GM18498 (cell line): ENCODE results near the gene CCDC18.

Experiments
- ATAC-seq: cut with Tn5 transposase; IDR thresholded peaks from one replicate; pipeline ENCODE4 v1.9.1; 2021; ENCODE audit warnings: mild to moderate bottlenecking, moderate library complexity; ENCODE audit not compliant: unreplicated experiment

Gene CCDC18

GRCh38 chr1:93296555-93297154, 116.1 kb downstream of the CCDC18 start:
- no peak for ATAC-seq

- ATAC-seq = no peak
Observed at GRCh38 chr1:93301131-93301530, 120.6 kb downstream of the CCDC18 start.

DNA sequence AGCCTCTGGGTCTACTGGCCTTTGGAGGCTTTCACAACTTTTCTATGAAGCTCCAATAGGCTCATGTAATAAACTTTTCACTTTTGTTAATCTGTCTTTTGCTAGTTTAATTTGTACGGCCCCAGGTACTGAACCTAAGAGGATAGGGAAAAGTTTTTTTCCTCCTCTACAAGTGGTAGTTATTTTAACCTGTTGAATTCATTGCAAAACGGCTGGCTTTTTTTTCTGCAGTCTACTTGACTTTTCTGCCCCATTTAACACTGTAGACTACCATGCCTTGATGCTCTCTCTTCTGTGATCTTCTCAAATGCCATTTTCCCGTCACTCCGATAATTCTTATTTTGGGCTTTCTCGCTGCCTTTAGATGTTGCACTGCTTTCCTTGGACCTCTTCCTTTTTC, 121.6 kb downstream of the CCDC18 start:
- ATAC-seq = no peak

DNA sequence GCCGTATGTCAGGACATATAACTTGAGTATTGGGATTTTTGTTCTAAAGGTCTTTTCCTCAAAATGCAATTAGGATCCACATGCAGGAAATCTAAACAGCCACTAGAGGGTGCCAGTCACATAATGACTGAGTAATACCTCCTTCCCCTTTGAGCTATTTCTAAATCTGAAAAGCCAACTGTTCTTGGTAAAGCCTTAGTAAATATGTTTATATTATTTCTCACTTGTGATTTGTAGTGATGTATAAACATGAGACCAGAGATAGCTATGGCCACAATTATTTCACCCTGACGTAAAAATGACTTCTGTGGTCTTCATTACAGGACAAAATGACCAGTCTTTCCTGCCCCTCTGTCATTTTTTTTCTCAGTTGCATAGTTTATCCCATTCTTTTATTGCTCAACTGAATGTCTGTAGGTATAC, 124.2 kb downstream of the CCDC18 start:
- no peak for ATAC-seq

DNA sequence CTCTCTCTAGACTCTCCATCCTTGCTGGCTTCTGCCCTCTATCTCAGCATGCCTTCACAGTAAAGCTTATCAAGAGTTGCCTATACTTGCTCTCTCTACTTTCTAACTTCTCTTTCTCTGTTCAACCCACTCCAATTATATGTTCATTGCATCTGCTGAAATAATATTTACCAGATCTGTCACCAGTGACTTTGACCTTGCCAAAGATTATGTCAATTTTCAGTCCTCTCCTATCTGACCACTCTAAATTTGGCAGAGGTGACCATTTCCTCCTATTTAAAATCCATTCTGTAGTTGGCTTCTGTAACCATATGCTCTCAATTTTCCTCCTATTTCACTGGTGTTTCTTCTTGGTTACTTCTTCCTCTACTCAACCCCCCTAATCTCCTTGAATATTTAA, 126.4 kb downstream of the CCDC18 start:
- no peak for ATAC-seq

DNA sequence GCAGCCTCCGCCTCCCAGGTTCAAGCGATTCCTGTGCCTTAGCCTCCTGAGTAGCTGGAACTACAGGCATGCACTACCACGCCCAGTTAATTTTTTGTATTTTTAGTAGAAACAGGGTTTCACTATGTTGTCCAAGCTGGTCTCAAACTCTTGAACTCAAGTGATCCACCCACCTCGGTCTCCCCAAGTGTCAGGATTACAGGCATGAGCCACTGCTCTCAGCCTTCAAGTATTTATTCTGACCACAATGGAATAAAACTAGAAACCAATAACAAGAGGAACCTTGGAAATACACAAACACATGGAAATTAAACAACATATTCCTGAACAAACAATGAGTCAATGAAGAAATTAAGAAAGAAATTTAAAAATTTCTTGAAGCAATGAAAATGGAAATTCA, 132.5 kb downstream of the CCDC18 start:
- no peak for ATAC-seq

DNA sequence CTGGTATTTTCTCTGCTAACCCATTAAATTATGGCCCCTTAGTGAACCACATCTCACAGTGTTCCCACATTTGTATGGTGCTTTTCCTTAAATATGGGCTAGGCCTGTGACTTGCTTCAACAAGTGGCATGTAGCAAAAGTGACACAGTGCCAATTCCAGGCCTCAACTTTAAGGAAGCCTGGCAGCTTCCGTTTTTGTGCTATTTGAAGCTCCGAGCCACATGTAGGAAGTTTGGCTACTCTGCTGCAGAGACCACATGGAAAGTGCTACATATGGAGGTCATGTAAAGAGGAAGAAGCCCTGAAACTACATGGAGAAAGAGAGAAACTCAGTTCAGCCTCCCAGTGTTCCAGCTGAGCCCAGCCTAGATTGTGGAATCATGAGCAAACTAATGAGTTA, 136.7 kb downstream of the CCDC18 start:
- no peak for ATAC-seq

DNA sequence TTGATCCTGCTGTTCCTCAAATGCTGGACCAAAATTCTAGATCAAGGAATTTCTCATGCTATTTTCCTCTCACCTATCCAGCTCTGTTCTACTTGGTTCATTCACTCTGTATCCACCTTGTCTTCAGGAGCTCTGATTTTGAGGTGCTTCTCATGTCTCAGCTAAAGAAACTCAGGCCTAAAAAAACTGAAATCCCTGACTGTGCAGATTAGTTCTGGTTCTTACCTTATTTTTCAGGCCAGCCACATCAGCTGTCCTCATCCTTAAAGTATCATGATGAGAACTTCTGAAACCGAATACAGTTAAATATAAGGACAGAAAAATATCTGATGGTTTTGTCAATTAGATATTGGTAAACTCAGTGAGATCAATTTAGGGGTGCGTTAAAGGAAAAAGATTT, 137.4 kb downstream of the CCDC18 start:
- no peak for ATAC-seq

DNA sequence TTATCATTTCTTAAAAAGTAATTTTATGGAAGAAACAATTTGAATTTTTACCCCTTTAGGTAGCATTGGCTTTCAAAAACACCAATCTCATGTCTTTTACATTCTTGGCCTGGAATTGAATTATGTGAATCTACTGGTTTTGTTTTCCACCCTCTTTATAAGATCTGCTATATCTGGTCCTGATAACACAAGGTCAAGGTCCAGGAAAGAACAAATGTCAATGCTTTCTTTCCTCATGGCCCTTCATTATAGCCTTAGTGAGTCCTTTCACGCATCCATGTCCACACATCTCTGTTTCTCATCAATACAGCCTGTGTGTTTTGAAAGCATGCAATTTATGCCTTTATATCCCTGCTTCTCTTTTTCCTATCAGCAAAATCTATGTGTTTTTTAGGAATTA, 141.2 kb downstream of the CCDC18 start:
- ATAC-seq = no peak

GRCh38 chr1:93322349-93322748, 141.8 kb downstream of the CCDC18 start:
- no peak for ATAC-seq

GRCh38 chr1:93323185-93323820, 142.8 kb downstream of the CCDC18 start:
- no peak for ATAC-seq

DNA sequence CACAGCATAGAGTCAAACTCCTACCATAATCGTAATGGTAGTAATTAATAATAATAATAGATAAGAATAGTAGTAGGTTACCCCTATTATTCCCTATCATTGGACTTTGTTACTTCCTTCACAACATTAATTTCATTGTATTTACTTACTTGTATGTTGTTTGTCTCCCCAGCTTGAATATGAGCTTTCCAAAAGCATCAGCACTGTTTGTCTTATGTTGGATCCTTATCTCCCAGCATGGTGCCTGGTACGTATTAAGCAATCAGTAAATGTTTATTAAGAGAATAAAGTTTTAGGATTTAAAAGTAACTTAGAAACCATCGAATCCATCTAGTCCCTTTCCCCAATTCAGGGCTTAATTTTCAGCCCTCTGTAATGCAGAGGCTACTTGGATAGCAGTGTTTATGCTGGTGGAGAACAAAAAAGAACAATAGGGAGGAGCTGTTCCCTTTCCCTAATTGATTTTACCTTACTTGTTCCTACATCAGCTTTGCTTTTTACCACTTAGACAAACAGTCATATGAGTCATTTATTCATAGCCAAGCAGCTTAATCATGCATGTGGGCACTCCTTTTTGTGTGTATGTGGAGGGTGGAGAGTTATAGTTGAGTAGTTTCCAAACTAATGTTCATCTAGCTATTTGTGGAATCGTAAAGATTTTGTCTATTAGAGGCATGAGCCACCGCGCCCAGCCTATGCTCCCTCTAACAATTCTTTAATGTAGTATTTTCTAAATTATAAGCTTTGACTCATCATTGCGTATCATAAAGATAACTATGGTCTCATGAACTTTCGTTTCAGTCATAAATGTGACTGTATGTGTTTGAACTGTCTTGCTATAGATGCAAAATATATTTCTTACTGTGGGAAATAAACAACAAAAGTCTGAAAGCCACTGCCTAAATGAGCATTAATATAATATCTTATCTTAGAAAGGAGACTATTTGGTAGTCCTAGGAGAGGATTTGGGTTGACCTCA, 144.3 kb downstream of the CCDC18 start:
- ATAC-seq = no peak
